Astrocyte of the spinal cord (primary cell): ENCODE results near the gene ZNF420.
"Not testable (repeated sequence)": the region's sequence is repeated elsewhere in the genome, so short reads cannot be mapped to it uniquely, and the experiment has no call there.

Experiments
- DNase-seq: peaks from one replicate; pipeline ENCODE4 v3.0.0; 2011; ENCODE audit warnings: low read depth, low spot score
- H3K4me3 ChIP-seq: 2 replicates; pipeline ENCODE4 v1.5.1; 2011; ENCODE audit warnings: low read depth, mild to moderate bottlenecking, low read length, moderate library complexity
- in situ Hi-C: cut with HindIII; loops from 2 replicates; pipeline ENCODE4 v1.10.0; 2017; ENCODE audit warnings: low sequenced_read_pairs
- TF ChIP-seq, protein P1 (sequence below): IDR thresholded peaks from 2 replicates; pipeline ENCODE4 v1.5.1; 2012; ENCODE audit warnings: low read depth, mild to moderate bottlenecking, low read length, inconsistent platforms

ZNF420 gene

DNA sequence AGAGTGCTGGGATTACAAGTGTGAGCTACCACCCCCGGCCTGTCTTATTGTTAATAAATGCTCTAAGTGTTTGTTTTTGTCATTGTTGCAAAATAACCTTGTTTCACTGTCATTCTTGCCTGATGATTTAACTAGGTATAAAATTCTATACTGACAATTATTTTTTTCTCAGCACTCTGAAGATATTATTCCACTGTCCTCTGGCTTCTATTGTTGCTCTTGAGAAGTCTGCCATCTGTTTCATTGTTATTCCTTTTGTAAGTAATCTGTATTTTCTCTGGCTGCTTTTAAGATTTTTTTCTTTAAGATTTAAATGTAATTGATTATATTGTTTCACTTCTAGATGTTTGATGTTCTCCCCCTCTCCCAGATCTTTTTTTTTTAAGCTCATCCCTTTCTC is 17.6 kb downstream of the ZNF420 start:
- no peak for DNase-seq

DNA sequence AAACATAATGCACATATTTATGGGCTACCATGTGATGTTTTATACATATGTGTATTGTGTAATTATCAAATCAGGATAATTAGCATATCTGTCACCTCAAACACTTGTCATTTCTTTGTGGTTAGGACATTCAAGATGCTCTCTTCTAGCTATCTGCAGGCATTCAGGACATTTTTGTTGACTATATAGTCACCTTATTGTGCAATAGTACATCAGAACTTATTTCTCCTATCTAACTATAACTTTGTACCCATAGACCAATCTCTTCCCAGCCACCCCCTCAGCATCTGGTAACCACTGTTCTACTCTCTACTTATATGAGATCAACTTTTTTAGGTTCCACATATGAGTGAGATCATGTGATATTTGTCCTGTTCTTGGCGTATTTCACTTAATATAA is 20.3 kb downstream of the ZNF420 start:
- TF ChIP-seq, protein P1, sequence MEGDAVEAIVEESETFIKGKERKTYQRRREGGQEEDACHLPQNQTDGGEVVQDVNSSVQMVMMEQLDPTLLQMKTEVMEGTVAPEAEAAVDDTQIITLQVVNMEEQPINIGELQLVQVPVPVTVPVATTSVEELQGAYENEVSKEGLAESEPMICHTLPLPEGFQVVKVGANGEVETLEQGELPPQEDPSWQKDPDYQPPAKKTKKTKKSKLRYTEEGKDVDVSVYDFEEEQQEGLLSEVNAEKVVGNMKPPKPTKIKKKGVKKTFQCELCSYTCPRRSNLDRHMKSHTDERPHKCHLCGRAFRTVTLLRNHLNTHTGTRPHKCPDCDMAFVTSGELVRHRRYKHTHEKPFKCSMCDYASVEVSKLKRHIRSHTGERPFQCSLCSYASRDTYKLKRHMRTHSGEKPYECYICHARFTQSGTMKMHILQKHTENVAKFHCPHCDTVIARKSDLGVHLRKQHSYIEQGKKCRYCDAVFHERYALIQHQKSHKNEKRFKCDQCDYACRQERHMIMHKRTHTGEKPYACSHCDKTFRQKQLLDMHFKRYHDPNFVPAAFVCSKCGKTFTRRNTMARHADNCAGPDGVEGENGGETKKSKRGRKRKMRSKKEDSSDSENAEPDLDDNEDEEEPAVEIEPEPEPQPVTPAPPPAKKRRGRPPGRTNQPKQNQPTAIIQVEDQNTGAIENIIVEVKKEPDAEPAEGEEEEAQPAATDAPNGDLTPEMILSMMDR: no peak
- in situ Hi-C loops: no loop called here
- no peak for DNase-seq
- no peak overlapping the region for H3K4me3 ChIP-seq

More for the DNA sequence above, 17.6 kb downstream of the ZNF420 start:
- TF ChIP-seq, protein P1: no peak
- no peak overlapping the region for H3K4me3 ChIP-seq
- in situ Hi-C loops: no loop called here

DNA sequence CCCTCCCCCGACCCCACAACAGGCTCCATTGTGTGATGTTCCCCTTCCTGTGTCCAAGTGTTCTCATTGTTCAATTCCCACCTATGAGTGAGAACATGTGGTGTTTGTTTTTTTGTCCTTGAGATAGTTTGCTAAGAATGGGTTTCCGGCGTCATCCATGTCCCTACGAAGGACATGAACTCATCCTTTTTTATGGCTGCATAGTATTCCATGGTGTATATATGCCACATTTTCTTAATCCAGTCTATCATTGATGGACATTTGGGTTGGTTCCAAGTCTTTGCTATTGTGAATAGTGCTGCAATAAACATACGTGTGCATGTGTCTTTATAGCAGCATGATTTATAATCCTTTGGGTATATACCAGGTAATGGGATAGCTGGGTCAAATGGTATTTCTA is 25.9 kb downstream of the ZNF420 start:
- in situ Hi-C loops, H3K4me3 ChIP-seq, DNase-seq: not testable (repeated sequence)

DNA sequence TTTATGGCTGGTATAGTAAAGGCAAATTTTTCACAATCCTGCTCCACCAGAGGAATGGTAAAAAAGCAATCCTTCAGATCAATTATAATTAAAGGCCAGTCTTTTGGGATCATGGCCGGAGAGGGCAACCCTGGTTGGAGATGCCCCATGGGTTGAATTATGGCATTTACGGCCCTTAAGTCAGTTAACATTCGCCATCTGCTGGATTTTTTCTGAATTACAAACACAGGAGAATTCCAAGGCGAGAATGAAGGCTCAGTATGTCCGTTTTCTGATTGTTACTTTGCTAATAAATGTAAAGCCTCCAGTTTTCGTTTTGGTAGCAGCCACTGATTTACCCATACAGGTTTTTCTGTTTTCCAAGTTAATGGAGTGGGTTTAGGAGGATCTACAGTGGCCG is 33.5 kb downstream of the ZNF420 start:
- DNase-seq, H3K4me3 ChIP-seq, in situ Hi-C loops: not testable (repeated sequence)

DNA sequence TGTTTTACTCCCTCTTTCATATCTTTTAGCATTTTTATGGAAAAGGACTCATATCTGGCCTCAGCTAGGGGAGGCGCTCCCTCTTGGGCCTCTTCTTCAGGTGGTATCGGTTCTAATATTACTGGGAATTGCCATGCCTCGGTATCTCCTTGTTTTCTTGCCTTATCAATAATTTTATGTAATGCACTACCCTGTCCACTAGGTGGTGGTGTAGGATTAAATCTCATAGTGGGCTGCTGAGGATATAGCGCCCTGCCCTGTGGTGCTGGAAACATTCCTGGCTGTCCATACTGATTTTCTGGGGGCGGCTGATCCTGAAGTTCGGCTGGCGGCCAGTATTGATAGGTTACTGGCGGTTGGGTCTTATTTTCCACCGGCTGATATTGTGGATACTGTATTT is 35.8 kb downstream of the ZNF420 start:
- no peak for DNase-seq
- H3K4me3 ChIP-seq: no peak overlapping the region
- in situ Hi-C loops: no loop called here
- TF ChIP-seq, protein P1: no peak

DNA sequence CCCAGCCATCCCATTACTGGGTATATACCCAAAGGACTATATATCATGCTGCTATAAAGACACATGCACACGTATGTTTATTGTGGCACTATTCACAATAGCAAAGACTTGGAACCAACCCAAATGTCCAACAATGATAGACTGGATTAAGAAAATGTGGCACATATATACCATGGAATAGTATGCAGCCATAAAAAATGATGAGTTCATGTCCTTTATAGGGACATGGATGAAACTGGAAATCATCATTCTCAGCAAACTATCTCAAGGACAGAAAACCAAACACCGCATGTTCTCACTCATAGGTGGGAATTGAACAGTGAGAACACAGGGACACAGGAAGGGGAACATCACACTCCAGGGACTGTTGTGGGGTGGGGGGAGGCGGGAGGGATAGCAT is 43.9 kb downstream of the ZNF420 start:
- H3K4me3 ChIP-seq, in situ Hi-C loops, DNase-seq: not testable (repeated sequence)

DNA sequence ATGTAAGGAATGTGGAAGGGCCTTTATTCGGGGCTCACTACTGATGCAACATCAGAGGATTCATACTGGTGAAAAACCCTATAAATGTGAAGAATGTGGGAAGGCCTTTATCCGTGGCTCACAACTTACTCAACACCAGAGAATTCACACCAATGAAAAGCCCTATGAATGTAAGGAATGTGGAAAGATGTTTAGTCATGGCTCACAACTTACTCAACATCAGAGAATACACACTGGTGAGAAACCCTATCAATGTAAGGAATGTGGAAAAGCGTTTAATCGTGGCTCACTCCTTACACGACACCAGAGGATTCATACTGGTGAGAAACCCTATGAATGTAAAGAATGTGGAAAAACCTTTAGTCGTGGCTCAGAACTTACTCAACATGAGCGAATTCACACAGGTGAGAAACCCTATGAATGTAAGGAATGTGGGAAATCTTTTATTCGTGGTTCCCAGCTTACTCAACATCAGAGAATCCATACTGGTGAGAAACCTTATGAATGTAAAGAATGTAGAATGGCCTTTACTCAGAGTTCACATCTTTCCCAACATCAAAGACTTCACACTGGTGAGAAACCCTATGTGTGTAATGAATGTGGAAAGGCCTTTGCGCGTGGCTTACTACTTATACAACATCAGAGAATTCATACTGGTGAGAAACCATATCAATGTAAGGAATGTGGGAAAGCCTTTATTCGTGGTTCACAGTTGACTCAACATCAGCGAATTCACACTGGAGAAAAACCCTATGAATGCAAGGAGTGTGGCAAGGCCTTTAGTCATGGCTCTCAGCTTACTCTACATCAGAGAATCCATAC is 50.0 kb downstream of the ZNF420 start:
- TF ChIP-seq, protein P1: no peak
- no peak for DNase-seq
- in situ Hi-C loops: no loop called here
- H3K4me3 ChIP-seq: no peak overlapping the region

DNA sequence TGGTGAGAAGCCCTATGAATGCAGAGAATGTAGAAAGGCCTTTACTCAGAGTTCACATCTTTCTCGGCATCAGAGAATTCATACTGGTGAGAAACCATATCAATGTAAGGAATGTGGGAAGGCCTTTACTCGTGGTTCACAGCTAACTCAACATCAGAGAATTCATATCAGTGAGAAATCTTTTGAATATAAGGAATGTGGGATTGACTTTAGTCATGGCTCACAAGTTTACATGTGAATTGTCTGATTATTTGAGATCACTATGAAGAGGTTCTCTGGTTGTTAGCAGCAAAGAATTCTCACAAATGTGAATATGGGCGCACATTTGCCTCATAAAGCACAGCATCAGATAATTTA is 50.6 kb downstream of the ZNF420 start:
- in situ Hi-C loops: no loop called here
- TF ChIP-seq, protein P1: no peak
- no peak for DNase-seq
- H3K4me3 ChIP-seq: no peak overlapping the region
